Endodermal cell (in vitro differentiated cells): Measurements from ENCODE around the gene PTPRU. TPM values are rescaled to one million over a fixed set of nuclear protein-coding genes. Genes with fewer than 3 reads are reported as not detected.

Experiments used
- DNase-seq: peaks from one replicate; pipeline ENCODE4 v3.0.0-alpha.2; 2017
- H3K27ac ChIP-seq: 2 replicates; pipeline ENCODE4 v1.5.1; 2013; ENCODE audit warnings: mild to moderate bottlenecking, low read depth, low read length, moderate library complexity
- H3K27me3 ChIP-seq: 2 replicates; pipeline ENCODE4 v1.6.1; 2013; ENCODE audit warnings: mild to moderate bottlenecking, low read length, moderate library complexity; ENCODE audit not compliant: insufficient read depth, control insufficient read depth, poor library complexity, severe bottlenecking
- H3K36me3 ChIP-seq: 2 replicates; pipeline ENCODE4 v1.7.0; 2013; ENCODE audit warnings: mild to moderate bottlenecking, low read length, moderate library complexity; ENCODE audit not compliant: control insufficient read depth, insufficient read depth
- H3K4me1 ChIP-seq: one replicate; pipeline ENCODE4 v1.7.0; 2013; ENCODE audit warnings: low read length; ENCODE audit not compliant: control insufficient read depth, insufficient read depth
- H3K4me3 ChIP-seq: 2 replicates; pipeline ENCODE4 v1.5.1; 2013; ENCODE audit warnings: mild to moderate bottlenecking, low read length, moderate library complexity
- H3K9ac ChIP-seq: 2 replicates; pipeline ENCODE4 v1.6.1; 2013; ENCODE audit warnings: mild to moderate bottlenecking, low read length, moderate library complexity; ENCODE audit not compliant: poor library complexity, severe bottlenecking; ENCODE audit errors: extremely low read depth
- H3K9me3 ChIP-seq: 2 replicates; pipeline ENCODE4 v1.6.1; 2013; ENCODE audit warnings: mild to moderate bottlenecking, low read length, moderate library complexity; ENCODE audit not compliant: control insufficient read depth
- H3K27ac Mint-ChIP-seq: 2 replicates; pipeline ENCODE4 v1.8.0; 2020; ENCODE audit warnings: mixed read lengths
- H3K27me3 Mint-ChIP-seq: 2 replicates; pipeline ENCODE4 v1.8.0; 2021; ENCODE audit warnings: mild to moderate bottlenecking, mixed read lengths; ENCODE audit not compliant: insufficient read depth
- H3K36me3 Mint-ChIP-seq: 2 replicates; pipeline ENCODE4 v1.8.0; 2020; ENCODE audit warnings: low read depth, mixed read lengths
- H3K4me1 Mint-ChIP-seq: 2 replicates; pipeline ENCODE4 v1.8.0; 2020; ENCODE audit warnings: mixed read lengths
- H3K4me3 Mint-ChIP-seq: 2 replicates; pipeline ENCODE4 v1.8.0; 2020; ENCODE audit warnings: mild to moderate bottlenecking, moderate library complexity, mixed read lengths
- H3K9me3 Mint-ChIP-seq: 2 replicates; pipeline ENCODE4 v1.8.0; 2020; ENCODE audit warnings: mild to moderate bottlenecking, mixed read lengths
- CTCF ChIP-seq: fragments of 200-600 bp; sonication (generic); conservative IDR thresholded peaks from 2 replicates; pipeline ENCODE4 v1.5.0; 2021; ENCODE audit warnings: antibody characterized with exemption, mild to moderate bottlenecking
- WGBS, 2 experiments: methylation state at CpG; one replicate each; pipeline versions ENCODE4 v1.1.5 to v1.1.7; 2013; ENCODE audit warnings: missing lambda C conversion rate in 2 of 2, mixed read lengths in 1 of 2; ENCODE audit not compliant: insufficient coverage in 1 of 2, insufficient read length in 1 of 2; 5-methylcytosine and 5-hydroxymethylcytosine counted together
- total RNA-seq, 2 donors: library from RNA; stranded (reverse); fragmentation: NEBNext Ultra II Directional in 1 of 2; extraction: Animal tissue kit (Norgen Biotek cat#: 25700) in 1 of 2; gene quantifications; 2 replicates in 1 of 2; 3 replicates in 1 of 2; pipeline ENCODE4 v1.2.1, GENCODE V29; 2021

The PTPRU gene
- total RNA-seq, 2 donors from 2014 or later = 49.8 to 73.1 TPM

DNA sequence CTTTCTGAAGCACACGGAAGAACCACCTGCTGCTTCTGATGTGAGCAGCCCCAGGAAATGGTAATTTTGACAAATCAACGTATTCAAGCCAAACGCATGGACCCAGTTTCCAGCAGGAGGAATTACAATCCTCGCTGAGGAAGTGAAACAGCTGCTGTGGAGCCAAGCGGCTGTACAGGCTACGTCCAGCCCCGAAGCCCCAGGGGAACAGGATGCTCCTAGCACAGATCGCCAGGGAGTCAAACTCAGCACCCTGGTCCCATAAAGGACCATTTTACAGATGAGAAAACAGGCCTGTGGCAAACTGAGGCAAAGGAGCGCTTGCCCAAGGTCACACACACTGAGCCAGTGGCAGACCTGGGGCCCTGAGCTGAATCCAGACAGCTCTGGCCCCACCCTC, 108.0 kb downstream of the PTPRU start:
- Mint-ChIP-seq H3K4me1 (no peaks in the 10 kb centered on the region), H3K27me3 (peaks cover 5% of the 10 kb centered on the region), H3K9me3 (peaks cover 2% of the 10 kb centered on the region), H3K27ac (no peak overlapping the region), H3K36me3 (no peaks in the 10 kb centered on the region), H3K4me3 (no peak overlapping the region)
- 77 to 81% methylated on average over 7 to 9 of the region's 9 CpGs for WGBS, 2 experiments
- Histone ChIP-seq H3K36me3 (no peaks in the 10 kb centered on the region), H3K9me3 (no peaks in the 10 kb centered on the region), H3K27me3 (no peaks in the 10 kb centered on the region), H3K27ac (no peak overlapping the region), H3K9ac (no peak overlapping the region), H3K4me3 (no peak overlapping the region), H3K4me1 (no peaks in the 10 kb centered on the region)
- no peak for TF ChIP-seq CTCF
- DNase-seq = no peak

- Histone ChIP-seq H3K4me1 (no peaks in the 10 kb centered on the region), H3K27ac (no peak overlapping the region), H3K4me3 (no peak overlapping the region), H3K27me3 (no peaks in the 10 kb centered on the region), H3K36me3 (no peaks in the 10 kb centered on the region), H3K9me3 (no peaks in the 10 kb centered on the region), H3K9ac (no peak overlapping the region)
- Mint-ChIP-seq H3K4me1 (no peaks in the 10 kb centered on the region), H3K9me3 (no peaks in the 10 kb centered on the region), H3K36me3 (no peaks in the 10 kb centered on the region), H3K27me3 (peaks cover 17% of the 10 kb centered on the region), H3K4me3 (no peak overlapping the region), H3K27ac (no peak overlapping the region)
- no peak for DNase-seq
- no peak for TF ChIP-seq CTCF
- 89% methylated on average over 2 of the region's 2 CpGs; no CpG with 5 or more reads in 1 of the 2 experiments for WGBS, 2 experiments
Observed at GRCh38 chr1:29346576-29346975, 110.3 kb downstream of the PTPRU start.

DNA sequence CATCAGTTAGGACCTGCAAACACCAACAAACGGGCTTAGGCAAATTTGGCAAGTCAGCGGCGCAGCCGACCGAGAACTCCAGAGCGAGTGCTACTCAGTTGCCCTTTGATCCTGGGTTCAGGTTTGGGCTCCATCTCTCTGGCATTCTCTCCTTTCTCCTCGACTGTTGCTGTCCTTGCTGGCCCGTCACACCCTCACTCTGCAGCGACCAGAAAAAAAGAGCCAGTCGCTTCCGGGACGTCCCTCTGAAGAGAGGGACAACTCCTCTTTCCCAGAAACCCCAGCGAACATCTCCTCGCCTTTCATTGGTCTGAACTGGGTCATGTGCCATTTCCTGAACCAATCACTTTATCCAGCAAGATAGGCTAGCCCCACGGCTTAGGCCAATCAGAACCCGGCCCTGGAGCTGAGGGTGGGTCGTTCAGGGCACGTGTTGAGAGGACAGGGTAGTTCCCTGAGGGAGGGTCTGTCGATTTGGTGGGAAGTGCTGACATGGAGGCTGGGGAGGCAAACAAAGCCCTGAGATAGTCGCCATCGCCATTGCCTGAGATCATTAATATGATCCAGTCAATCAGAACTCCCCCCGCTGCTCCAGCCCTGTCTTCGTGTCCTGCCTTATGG, 113.7 kb downstream of the PTPRU start:
- Mint-ChIP-seq H3K4me1 (no peaks in the 10 kb centered on the region), H3K9me3 (no peaks in the 10 kb centered on the region), H3K36me3 (no peaks in the 10 kb centered on the region), H3K27me3 (peaks cover 29% of the 10 kb centered on the region), H3K4me3 (no peak overlapping the region), H3K27ac (no peak overlapping the region)
- no peak overlapping the region for H3K27ac ChIP-seq
- no peak overlapping the region for H3K9ac ChIP-seq
- WGBS, 2 experiments = 87 to 90% methylated on average over 16 to 23 of the region's 23 CpGs
- H3K36me3 ChIP-seq = no peaks in the 10 kb centered on the region
- TF ChIP-seq CTCF = no peak
- H3K4me3 ChIP-seq = no peak overlapping the region
- H3K9me3 ChIP-seq = no peaks in the 10 kb centered on the region
- DNase-seq = no peak
- no peaks in the 10 kb centered on the region for H3K4me1 ChIP-seq
- H3K27me3 ChIP-seq = peaks cover 6% of the 10 kb centered on the region
